ENCODE measurements around the gene KSR1. TPM values are rescaled to one million over a fixed set of nuclear protein-coding genes. Genes with fewer than 3 reads are reported as not detected.
A peak's percentile ranks its signal among the peaks of the same experiment; 100 is the strongest.

KSR1 gene
- total RNA-seq, 3 donors from 2014 or later: 14.1 to 36.4 (median 24.0) TPM

- no peak for DNase-seq (ENCODE audit: low spot score in 2 of 2)
- H3K36me3 ChIP-seq: peaks cover 5% of the 10 kb centered on the region
- no peak overlapping the region for H3K4me3 ChIP-seq
- no peaks in the 10 kb centered on the region for H3K9me3 ChIP-seq
- no peaks in the 10 kb centered on the region for H3K4me1 ChIP-seq
- TF ChIP-seq CTCF (IDR thresholded peaks at IDR 0.05): peak in 2 of 3 donors; percentile 43 to 55
- TF ChIP-seq POLR2A (IDR thresholded peaks at IDR 0.05): no peak
- H3K27ac ChIP-seq: no peak overlapping the region
- intact Hi-C loops (cut with DNase I; ENCODE audit: low total_unique reads): no loop called here
- no peaks in the 10 kb centered on the region for H3K27me3 ChIP-seq
Measured at GRCh38 chr17:27609611-27610303, 153.5 kb downstream of the KSR1 start.

DNA sequence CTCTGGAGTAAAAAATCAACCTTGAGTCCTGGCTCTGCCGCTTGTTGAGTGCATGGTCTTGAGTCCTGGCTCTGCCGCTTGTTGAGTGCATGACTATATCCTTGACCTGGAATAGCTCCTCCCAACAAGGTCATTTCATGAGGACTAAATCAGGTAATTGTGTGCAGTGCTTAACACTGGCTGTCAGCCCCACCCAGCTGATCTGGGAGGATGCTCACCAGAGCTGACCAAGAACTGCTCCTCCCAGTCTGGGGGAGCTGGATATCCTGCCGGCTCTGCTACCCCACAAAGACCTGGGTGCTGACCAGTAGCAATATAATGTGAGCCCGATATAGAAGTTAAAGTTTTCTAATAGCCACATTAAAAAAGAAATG lies 154.0 kb downstream of the KSR1 start:
- no peak for TF ChIP-seq POLR2A (IDR thresholded peaks at IDR 0.05)
- no peak for TF ChIP-seq CTCF (IDR thresholded peaks at IDR 0.05)
- TF ChIP-seq POLR2AphosphoS5 (IDR thresholded peaks at IDR 0.05): no peak
- no peak overlapping the region for H3K27ac ChIP-seq
- H3K36me3 ChIP-seq: peaks cover 5% of the 10 kb centered on the region
- no peak overlapping the region for H3K4me3 ChIP-seq
- no peaks in the 10 kb centered on the region for H3K27me3 ChIP-seq
- no peaks in the 10 kb centered on the region for H3K4me1 ChIP-seq
- H3K9me3 ChIP-seq: no peaks in the 10 kb centered on the region
- intact Hi-C loops (cut with DNase I; ENCODE audit: low total_unique reads): no loop called here
- DNase-seq (ENCODE audit: low spot score in 2 of 2): no peak

DNA sequence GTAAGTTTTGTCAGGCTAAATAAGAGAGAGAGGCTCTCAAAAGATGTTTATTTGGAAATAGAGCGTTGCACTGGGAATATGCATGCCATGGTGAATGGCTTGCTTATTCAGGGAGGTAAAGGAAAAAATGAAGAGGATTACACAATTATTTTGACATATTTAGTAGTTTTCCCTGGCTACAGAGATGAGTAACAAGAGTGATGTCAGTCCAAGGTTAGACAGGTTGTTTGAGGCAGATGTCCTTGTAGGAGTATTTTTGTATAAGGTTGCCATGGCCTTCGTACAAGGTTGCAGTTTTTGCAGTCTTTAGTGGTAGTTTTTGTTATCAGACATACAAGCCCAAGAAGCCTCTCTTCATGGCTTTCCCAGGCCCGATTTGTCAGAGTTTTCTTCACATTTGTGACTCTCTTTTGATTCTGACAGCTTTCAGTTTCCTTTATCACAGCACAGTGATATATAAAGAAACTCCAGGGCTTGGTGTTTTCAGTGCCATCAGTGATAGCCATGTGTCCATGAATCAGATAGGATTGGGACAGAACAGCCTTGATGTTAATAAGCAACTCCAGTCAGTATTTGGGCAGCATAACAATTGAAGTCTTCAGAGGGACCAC lies 156.0 kb downstream of the KSR1 start:
- Histone ChIP-seq H3K9me3 (no peaks in the 10 kb centered on the region), H3K27me3 (no peaks in the 10 kb centered on the region), H3K27ac (no peak overlapping the region), H3K4me1 (no peaks in the 10 kb centered on the region), H3K36me3 (no peaks in the 10 kb centered on the region), H3K4me3 (no peak overlapping the region)
- DNase-seq (ENCODE audit: low spot score in 2 of 2): no peak
- intact Hi-C loops (cut with DNase I; ENCODE audit: low total_unique reads): no loop called here
- no peak for TF ChIP-seq POLR2AphosphoS5 (IDR thresholded peaks at IDR 0.05)
- no peak for TF ChIP-seq POLR2A (IDR thresholded peaks at IDR 0.05)
- TF ChIP-seq CTCF (IDR thresholded peaks at IDR 0.05): no peak

DNA sequence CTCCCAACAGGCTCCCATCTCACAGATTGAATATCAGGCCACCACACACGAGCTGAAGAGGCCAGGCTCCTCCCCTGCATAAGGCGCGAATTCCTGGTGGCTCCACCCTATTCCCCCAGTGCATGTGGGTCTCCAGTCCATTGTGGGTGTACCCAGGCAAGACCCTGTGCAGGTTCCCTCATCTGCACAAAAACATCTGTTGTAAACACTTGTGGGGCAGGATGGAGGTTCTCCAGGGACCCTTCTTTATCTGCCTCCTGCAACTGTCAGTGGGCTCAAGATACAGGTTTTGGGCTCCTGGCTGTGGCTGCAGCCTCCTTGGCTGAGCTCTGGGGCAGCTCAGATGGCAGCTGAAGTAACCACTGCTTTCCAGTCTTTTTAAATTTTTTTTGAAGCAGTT lies 157.2 kb downstream of the KSR1 start:
- H3K4me3 ChIP-seq: no peak overlapping the region
- TF ChIP-seq CTCF (IDR thresholded peaks at IDR 0.05): no peak
- no peak for TF ChIP-seq POLR2AphosphoS5 (IDR thresholded peaks at IDR 0.05)
- no peak for TF ChIP-seq POLR2A (IDR thresholded peaks at IDR 0.05)
- H3K27me3 ChIP-seq: no peaks in the 10 kb centered on the region
- H3K4me1 ChIP-seq: no peaks in the 10 kb centered on the region
- DNase-seq (ENCODE audit: low spot score in 2 of 2): no peak
- H3K36me3 ChIP-seq: no peaks in the 10 kb centered on the region
- no peak overlapping the region for H3K27ac ChIP-seq
- no peaks in the 10 kb centered on the region for H3K9me3 ChIP-seq
- intact Hi-C loops (cut with DNase I; ENCODE audit: low total_unique reads): no loop called here

DNA sequence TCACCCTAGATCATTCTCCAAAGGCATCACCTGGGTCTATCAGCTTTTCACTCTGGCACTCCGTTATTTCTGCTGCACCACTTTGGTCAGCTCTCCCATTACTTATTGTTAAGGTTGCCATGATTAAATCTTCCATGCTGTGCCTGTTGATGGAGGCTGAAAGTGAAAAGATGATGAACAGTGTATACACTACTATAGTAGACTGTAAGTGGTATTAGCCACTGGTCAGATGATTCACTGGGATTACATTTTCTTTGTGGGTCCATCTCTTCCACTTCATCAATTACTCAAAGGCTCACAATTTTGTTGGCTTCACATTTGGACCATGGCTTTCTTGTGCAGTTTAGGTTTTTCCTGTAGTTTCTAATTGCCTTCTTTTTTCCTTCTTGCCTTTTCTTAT lies 158.9 kb downstream of the KSR1 start:
- no peak for TF ChIP-seq CTCF (IDR thresholded peaks at IDR 0.05)
- TF ChIP-seq POLR2AphosphoS5 (IDR thresholded peaks at IDR 0.05): no peak
- no peak for TF ChIP-seq POLR2A (IDR thresholded peaks at IDR 0.05)

More for the DNA sequence above, 158.9 kb downstream of the KSR1 start:
- intact Hi-C loops (cut with DNase I; ENCODE audit: low total_unique reads): no loop called here
- H3K36me3 ChIP-seq: no peaks in the 10 kb centered on the region
- no peak for DNase-seq (ENCODE audit: low spot score in 2 of 2)
- no peaks in the 10 kb centered on the region for H3K4me1 ChIP-seq
- no peaks in the 10 kb centered on the region for H3K27me3 ChIP-seq
- H3K27ac ChIP-seq: no peak overlapping the region
- no peak overlapping the region for H3K4me3 ChIP-seq
- no peaks in the 10 kb centered on the region for H3K9me3 ChIP-seq

Data from breast epithelium (tissue), 4 donors.